Tibial nerve (tissue), 4 donors: ENCODE measurements around the gene AVL9.

Experiments
- EP300 ChIP-seq, 2 donors: sonication (generic); formaldehyde crosslinking; IDR thresholded peaks; one replicate each; pipeline ENCODE4 v1.6.1; 2017; ENCODE audit warnings: antibody characterized with exemption in 2 of 2, mild to moderate bottlenecking in 1 of 2
- POLR2A ChIP-seq, 2 donors: fragments of 450-650 bp; IDR thresholded peaks; one replicate each; pipeline ENCODE4 v1.6.1; 2017; ENCODE audit warnings: antibody characterized with exemption in 2 of 2, mild to moderate bottlenecking in 2 of 2, moderate library complexity in 2 of 2
- TF ChIP-seq, protein P1 (sequence below), 5 experiments: fragments of 200-600 bp in 3 of 5; fragments of 450-650 bp in 2 of 5; sonication (generic) in 3 of 5; IDR thresholded peaks; one replicate each; pipeline ENCODE4 v1.5.1; 2016 to 2019; ENCODE audit warnings: antibody characterized with exemption in 5 of 5, mild to moderate bottlenecking in 3 of 5, moderate library complexity in 2 of 5

DNA sequence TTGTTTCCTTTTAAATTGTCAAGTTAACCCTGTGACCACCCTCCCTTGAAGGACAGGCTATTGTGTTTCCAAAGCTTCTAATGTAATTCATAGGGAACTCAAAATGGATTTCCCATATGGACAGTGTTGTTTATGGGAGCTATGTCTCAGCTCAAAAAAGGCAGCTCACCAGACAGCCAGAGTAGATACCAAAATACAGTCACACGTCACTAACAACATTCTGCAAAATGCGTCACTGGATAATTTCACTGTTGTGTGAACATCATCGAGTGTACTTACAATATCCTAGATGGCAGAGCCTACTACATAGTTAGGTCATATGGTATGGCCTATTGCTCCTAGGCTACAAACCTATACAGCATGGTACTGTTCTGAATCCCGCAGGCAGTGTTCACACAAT, 97.4 kb downstream of the AVL9 start:
- TF ChIP-seq, protein P1, sequence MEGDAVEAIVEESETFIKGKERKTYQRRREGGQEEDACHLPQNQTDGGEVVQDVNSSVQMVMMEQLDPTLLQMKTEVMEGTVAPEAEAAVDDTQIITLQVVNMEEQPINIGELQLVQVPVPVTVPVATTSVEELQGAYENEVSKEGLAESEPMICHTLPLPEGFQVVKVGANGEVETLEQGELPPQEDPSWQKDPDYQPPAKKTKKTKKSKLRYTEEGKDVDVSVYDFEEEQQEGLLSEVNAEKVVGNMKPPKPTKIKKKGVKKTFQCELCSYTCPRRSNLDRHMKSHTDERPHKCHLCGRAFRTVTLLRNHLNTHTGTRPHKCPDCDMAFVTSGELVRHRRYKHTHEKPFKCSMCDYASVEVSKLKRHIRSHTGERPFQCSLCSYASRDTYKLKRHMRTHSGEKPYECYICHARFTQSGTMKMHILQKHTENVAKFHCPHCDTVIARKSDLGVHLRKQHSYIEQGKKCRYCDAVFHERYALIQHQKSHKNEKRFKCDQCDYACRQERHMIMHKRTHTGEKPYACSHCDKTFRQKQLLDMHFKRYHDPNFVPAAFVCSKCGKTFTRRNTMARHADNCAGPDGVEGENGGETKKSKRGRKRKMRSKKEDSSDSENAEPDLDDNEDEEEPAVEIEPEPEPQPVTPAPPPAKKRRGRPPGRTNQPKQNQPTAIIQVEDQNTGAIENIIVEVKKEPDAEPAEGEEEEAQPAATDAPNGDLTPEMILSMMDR (IDR thresholded peaks at IDR 0.05), result no peak
- TF ChIP-seq POLR2A (IDR thresholded peaks at IDR 0.05) (no peak), EP300 (IDR thresholded peaks at IDR 0.05) (no peak)
